NCI-H1694 treated with DMSO at 0.1 percent for 48 hours (cell line): Measurements from ENCODE around the gene CCDC158.
"Not testable (repeated sequence)": the region's sequence is repeated elsewhere in the genome, so short reads cannot be mapped to it uniquely, and the experiment has no call there.

Source experiments
- DNase-seq: peaks from one replicate; lab custom pipeline; 2025; lab: John Stamatoyannopoulos, UW

The CCDC158 gene

DNA sequence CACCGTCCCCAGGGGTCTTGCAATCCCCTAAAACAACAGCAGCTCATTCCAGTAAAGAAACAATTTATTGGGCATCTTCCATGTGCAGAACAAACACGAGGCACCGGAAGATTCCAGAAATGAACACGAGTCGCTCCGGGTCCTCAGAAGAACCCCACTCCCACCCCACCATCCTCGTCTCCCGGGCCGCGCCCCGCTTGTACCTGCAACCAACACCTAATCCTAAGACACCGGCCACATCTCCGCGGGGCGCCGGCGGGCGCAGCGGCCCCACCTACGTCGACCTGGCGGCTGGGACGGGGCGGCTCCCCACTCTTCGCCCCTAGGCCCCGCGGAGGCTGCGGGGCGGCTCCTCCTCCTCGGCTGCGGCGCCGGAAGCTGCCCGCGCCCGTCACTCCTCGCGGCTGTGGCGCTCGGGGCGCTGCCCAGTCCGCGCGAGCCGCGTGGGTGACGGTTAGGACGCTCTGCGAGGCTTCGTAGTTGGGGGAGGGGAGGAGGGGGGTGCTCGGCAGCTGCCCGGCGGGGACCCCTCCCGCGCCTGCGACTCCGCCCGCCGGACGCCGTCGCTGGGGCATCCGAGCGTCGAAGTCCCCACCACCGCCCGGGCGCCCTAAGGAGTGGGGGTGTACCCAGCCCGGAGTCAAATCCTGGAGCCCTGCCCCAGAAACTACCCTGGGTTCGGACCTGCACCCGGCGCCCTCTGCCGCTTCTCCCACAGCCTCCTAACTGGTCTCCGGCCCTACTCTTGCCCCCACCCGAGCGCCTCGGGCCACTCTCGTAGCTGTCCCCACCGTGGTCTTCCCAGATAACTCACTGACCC is at the start of gene CCDC158:
Gene CCDC158, minus strand, starts transcription at position 380 of the 820 bp plus-strand sequence. CDS start 17,934 bp downstream, outside the sequence.
- no peak for DNase-seq

DNA sequence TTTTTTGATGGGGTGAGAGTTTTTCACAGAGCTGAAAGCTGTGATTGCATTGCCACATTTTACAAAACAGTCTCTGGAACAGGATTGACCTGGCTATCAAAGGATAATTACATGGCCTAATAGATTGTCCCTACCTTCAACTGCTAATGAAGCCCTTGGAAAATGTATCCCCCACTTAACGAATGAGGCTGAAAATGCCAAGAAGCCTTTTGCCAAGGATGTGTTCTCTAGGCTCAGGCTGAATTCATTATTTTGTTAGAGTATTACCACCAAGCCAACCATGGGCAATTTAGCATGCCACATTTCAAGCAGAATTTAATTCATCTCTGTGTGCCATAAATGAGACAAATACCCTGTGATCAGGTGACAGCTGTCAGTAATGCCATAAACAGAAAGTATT is 49.6 kb upstream of the CCDC158 start:
- DNase-seq, result no peak

DNA sequence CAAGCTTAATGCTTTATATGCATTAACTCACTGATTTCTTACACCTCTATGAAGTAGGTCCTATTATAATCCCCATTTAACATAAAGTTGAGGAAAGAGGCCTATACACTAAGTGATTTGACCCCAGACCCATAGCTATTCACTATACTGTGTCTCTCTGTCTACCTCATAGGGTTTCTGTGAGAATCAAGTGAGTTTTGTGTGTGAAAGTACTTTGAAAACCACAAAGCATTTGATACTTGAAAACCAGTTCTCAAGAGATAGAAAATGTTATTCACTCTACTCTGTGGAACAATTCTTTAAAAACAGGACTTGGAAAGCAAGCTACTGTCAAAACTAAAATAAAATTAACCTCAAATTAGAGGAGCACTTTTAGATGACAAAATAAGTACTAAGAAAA is 49.1 kb upstream of the CCDC158 start:
- DNase-seq, result no peak

DNA sequence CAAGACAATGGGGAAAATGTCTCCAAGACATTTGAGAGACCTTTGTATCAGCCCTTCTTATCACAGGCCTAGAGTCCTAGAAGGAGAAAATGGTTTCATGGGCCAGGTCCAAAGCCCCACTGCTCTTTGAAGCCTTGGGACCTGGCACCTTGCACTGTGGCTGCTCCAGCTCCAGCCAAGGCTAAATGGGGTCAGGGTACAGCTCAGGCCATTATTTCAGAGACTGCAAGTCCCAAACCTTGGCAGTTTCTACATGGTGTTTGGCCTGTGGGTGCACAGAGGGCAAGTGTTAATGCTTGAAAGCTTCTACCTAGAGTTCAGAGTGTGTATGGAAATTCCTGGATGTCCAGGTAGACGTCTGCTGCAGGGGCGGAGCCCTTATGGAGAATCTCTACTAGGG is 42.6 kb upstream of the CCDC158 start:
- no peak for DNase-seq

DNA sequence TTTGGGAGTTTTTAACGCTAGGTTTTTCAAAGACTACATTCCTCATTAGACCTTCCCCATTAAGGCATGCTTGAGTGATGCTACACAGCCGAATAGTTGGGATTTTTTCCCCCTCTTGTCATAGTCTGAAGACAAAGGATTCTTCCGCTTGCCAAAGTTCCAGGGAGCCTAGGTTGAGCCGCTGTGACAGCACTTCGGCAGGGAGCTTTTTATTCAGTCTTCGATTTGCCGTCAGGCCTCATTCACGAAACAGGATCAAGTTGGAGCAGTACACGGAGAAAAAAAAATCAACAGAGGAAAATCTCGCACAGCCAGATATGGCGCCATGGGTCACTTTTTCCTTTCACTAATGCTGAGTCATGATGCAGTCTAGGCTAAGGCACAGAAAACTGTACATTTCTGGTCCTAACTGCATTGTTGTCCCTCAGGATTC is 38.4 kb upstream of the CCDC158 start:
- no peak for DNase-seq

DNA sequence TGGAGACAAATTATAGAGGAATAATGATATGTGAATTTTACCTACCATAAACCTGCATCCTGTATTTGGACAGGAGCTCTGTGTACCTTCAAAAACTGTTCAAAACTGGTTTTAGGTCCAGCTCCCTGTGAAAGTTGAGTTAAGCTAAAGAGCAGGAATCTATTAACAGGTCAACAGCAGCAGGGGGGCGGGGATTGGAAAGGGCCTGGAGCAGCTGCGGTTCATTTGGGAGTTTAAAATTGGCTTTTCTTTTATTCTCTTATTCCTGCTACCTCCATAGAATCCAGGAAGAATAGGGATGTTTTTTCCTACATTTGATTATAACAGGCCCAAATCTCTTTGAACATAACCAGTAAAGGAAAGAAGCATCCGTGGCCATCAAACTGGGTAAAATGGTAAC is 37.9 kb upstream of the CCDC158 start:
- no peak for DNase-seq

DNA sequence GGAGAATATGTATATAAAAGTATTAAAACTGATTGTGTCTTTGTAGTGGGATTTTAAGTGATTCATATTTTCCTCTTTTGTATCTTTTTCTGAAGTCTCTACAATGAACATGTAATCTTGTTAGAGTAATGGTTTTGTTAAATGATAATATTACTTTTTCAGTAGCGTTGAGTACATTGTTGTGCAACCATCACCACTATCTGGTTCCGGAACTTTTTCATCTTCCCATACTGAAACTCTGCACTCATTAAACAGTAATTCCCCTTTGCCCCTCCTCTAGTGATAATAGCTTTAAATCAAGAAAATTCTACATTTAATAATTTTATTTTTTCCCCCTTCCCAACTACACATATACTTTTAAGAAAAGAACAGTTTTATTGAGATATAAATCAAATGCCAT is 37.4 kb upstream of the CCDC158 start:
- no peak for DNase-seq

DNA sequence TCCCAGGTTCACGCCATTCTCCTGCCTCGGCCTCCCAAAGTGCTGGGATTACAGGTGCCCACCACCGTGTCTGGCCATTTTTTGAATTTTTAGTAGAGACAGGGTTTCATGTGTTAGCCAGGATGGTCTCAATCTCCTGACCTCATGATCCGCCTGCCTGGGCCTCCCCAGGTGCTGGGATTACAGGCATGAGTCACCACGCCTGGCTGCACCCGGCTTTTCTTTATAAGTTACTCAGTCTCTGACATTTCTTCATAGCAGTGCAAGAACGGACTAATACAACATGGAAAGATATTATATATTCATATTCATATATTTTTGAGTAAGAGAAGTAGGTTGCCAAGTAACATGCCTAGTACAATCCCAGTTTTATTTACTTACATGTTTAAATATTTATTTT is 36.9 kb upstream of the CCDC158 start:
- no peak for DNase-seq

DNA sequence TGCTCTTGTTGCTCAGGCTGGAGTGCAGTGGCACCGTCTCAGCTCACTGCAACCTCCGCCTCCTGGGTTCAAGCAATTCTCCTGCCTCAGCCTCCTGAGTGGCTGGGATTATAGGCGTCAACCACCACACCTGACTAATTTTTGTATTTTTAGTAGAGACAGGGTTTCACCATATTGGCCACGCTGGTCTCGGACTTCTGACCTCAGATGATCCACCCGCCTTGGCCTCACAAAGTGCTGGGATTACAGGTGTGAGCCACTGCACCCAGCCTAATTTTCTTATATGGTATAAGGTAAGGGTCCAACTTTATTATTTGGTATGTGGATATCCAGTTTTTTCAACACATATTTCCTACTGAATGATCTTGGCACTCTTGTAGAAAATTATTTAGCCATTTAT is 33.1 kb upstream of the CCDC158 start:
- DNase-seq, result not testable (repeated sequence)

DNA sequence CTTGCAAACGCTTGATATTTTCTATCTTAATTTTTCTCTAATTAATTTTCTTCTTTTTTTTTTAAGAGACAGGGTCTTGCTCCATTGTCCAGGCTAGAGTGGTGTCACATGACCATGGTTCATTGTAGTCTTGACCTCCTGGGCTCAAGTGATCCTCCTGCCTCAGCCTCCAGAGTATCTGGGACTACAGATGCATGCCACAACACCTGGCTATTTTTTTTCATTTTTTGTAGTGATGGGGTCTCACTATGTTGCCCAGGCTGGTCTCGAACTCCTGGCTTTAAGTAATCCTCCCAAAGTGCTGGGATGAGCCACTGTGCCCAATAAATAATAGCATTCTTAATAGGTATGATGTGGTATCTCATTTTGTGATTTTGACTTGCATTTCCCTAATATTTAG is 32.3 kb upstream of the CCDC158 start:
- DNase-seq, result no peak

DNA sequence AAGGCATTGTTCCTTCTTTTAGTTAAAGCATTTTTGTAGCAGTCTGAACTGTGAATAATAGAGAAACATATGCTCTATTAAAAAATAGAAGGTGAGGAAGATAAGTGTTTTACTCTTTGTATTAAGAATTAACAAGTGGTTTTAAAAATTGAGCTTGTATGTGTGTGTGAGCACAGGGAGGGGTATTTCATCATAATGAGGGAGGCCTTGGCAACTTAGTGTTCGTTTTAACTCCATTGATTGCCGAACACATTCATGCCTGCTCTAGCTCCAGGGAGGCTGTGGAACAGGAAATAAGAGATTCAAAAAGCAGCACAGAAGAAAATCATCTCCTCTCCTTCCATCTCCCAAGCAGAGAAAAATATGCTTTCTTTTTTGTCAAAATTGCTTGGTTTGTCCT is 28.9 kb upstream of the CCDC158 start:
- DNase-seq, result no peak

DNA sequence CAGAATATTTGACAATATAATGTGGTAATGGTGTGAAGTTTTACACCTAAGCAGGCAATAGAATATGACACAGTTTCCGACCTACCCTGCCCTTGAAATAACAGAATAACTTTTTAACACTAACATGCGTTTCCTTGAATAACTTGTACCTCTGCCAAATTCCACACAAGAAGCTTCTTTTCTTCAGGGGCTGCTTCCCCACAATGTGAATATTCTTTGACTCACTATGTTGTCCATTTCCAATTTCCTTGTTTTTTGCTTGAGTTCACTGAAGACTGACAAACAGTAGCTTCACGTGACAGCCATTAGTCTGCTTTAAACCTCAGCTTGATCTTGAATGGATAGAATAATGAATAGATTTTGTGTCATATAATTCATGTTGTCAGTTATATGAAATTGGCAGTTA is 28.4 kb upstream of the CCDC158 start:
- DNase-seq, result no peak

DNA sequence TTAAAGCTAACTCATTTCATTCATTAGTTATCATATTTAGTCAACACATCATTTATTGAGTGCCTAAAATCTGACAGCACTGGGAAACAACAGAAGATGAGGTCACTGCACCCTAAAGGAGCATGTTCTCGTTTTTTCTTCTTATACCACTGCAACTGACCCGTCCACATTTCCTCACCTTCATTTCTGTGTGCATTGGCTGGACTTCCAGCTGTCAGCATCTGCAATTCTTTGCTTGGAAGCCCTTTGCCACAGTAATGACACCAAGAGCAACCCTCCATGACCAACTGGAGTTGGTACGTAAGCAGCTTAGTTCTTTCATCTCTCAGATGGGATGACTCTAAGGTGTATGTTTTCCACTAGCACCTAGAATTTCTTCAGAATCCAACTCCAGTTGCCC is 27.3 kb upstream of the CCDC158 start:
- DNase-seq, result no peak

DNA sequence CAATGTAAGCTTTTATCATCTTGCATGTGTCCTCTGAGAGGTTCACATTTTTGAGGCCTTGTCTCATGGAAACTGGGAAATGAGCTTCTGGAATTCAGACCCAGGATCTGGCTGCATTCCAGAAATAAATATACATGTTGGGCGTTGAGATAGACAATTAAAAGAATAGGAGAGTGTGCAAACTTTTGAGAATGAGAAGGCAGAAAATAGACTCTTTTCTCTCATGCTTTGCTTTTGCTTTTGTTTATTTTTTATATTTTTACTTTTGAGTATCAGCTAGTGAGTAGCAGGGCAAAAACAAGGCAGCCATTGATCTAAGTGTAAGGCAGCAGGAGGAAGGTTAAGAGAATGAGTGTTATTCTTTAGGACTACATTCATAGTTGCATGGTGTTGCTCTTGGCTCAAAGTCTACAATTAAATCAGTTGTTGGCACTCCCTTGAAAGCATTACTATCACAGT is 26.5 kb upstream of the CCDC158 start:
- DNase-seq, result no peak

DNA sequence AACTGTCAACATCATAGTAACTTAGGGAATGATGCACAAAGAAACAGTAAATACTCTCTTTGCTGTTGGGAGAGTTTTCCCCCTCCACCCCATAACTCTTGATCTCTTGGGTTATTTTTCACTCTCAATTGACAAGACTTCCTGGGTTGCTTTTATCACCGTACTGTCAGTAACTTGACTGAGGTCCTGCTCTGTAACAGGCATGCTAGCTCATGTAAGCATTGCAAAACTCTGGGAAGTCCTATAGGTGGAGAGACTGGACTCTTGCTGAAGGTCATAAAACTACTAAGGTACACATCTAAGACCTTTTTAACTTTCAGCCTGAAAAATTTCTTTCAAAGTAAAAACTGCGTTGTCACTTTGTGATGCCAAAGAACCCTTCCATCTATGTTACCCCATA is 25.0 kb upstream of the CCDC158 start:
- no peak for DNase-seq

DNA sequence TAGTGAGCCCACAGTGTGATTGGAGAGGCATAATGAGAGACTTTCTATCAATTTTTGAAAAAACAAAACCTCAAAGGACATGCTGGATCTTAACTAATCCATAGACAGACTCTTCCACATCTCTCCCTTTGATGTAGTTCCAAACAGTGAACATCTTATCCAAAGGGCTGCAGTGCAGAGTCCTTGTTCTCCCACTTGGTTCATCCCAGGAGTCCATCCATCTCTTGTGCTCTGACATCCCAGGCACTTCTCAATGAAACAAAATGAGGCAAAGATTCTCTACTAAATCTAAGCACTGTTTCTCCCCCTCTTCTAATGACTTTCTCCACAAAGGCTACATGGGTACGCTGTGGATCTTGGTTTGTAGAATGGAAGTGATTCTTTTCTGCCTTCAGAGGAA is 22.4 kb upstream of the CCDC158 start:
- no peak for DNase-seq

DNA sequence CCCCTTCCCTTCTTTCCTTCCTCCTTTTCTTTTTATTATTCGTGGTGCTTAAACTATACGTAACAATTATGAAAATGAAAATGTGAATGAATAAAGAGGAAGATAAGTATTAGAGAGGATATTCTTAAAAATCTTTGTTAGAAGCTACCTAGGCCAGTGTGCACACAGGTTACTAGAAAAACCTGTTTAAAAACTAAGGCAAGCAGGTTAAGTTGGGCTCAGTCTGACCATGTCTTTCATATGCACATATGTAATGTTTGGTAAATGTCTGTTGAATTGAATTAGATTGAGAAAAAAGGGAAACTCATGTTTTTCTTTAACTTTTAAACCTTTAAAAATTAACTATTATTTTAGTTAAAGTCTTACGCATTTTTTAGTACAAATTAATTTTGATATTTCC is 21.9 kb upstream of the CCDC158 start:
- no peak for DNase-seq

DNA sequence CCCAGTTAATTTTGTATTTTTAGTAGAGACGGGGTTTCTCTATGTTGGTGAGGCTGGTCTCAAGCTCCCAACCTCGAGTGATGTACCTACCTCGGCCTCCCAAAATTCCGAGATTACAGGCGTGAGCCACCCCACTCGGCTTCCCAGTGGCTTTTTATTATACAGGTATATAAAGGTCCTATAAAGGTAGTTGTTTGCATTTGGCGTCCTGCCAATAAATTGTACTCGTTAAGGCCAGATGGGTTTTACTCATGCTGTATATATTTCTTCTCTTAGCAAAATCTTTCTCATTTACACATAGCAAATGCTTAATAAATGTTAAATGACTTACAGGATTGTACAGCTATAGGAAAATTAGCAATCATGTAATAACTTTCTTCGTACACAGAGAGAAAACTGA is 20.9 kb upstream of the CCDC158 start:
- DNase-seq, result no peak

DNA sequence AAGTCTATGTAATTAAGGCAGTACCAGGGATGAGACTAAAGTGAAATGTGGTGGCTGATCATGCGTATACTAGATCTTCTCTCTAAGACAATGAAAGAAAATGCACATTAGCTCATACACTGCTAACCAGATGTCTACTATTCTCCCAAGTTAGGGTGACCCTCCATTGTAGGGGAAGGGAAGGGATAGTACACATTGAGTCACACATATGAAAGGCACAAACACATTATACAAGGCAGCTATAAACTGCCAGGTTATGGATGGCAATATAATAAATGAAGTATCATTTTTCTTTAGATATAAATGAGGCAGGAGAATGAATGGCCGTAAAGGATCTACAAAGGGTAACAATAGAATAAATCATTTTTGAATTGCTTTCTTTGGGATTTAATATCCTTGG is 18.6 kb upstream of the CCDC158 start:
- DNase-seq, result no peak

DNA sequence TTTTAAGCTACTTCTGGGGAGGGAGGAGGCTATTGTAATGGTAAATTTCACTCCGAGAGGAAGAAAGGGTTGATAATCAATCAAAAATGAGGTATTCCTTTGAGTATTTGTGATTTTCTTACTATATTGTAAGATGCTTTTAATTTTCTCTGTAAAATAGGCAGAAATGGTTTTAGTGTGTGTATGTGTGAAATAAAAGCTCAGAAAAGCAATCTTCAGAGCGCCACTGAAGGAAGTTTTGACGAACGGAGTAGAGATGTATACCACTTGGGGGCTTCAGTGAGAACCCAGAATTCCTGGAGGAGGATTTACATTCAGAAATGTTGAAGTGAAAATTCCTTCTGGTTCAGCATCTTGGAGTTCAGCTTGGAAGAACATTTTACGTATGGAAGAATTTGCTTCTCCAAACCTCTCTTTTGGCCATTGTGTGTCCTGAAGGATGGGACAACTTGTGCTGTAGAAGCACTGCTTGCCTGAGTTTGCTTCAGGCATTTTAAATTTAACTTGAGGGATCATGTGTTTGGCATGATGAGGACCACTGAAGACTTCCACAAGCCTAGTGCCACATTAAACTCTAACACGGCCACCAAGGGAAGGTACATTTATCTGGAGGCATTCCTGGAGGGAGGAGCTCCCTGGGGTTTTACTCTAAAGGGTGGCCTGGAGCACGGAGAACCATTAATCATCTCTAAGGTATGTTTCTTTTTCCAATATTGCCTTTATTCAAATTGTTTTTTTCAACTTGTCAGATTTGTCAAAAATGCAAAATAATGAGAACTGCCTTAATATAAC is 14.8 kb upstream of the CCDC158 start:
- no peak for DNase-seq

DNA sequence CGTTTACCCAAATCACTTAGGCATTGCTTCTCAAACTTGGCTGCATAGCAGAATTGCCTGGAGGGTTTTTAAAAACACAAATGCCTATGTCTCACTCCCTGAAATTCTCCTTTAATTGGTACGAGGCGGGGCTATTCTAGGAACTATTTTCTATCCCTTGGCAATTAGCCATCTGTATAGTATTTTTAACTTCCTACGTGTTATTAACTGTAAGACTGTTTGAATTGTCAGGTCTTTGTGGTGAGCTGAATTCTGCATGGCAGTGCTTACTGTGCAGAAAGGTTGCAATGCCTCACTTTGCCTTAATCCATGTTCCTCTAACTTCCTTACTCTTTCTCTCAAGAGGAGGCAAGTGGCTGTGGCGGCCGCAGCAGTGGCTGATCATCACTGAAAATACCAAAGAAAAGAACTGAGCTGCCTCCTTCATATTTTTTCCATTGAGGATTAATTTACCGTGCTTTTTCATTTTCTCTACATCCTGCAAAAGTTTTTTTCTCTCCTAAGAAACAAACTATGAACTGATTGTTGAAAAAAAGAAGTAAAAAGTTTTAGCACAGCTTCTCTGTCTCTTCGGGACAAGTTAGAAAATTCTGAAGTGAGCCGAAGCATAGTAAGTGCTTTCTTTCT is 14.1 kb upstream of the CCDC158 start, which contains the start of gene SHROOM3:
Gene SHROOM3, plus strand, starts transcription at position 329 of the 627 bp plus-strand sequence. CDS start 824 bp downstream, outside the sequence.
- DNase-seq, result no peak

DNA sequence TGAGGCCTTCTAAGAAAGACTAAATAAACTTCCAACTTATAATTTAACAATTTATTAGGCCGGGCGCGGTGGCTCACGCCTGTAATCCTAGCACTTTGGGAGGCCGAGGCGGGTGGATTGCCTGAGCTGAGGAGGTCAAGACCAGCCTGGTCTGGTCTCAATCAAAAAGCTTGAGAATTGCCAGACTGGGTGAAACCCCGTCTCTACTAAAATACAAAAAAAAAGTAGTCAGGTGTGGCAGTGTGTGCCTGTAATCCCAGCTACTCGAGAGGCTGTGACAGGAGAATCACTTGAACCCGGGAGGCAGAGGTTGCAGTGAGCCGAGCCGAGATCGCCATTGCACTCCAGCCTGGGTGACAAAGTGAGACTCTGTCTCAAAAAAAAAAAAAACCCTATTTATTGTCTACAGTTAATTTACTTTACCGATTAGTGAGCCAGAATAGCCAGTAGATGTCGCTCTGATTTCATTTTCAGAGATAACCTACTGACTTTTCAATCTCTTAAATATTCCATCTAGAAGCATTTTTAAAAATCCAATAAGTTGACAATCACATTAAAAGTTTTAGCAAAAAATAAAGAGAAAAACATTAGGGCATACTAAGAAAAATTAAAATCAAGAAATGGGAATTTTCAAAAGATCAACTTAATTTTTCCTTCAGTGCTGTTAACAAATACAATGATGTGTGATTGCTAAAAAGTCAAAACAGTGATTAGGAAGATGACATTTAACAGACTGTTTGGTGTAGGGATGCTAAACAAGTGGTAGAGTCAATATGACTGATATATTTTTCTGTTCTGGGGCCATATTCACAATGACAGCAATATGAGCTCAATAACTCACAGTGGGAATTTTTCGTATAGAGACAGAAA is 9.8 kb upstream of the CCDC158 start:
- DNase-seq, result peak; percentile 47
